ENCODE measurements around the gene WWTR1.

- TF ChIP-seq CTCF (IDR thresholded peaks at IDR 0.05) (no peak), POLR2A (IDR thresholded peaks at IDR 0.05) (no peak)
Measured at GRCh38 chr3:149660462-149660861, 2.6 kb upstream of the WWTR1 start.

All from testis (tissue), 2 donors.